Fibroblast of upper back skin (primary cell): ENCODE data around the gene LZTFL1.

Experiments used
- DNase-seq: peaks from one replicate; pipeline ENCODE4 v3.0.0-alpha.2; 2013

Gene LZTFL1

GRCh38 chr3:45785605-45786150, 56.2 kb downstream of the LZTFL1 start:
- no peak for DNase-seq

- no peak for DNase-seq
Measured at GRCh38 chr3:45783667-45784066, 58.3 kb downstream of the LZTFL1 start.

GRCh38 chr3:45782381-45782780, 59.5 kb downstream of the LZTFL1 start:
- DNase-seq = no peak

- DNase-seq = no peak
Measured at GRCh38 chr3:45781841-45782240, 60.1 kb downstream of the LZTFL1 start.

GRCh38 chr3:45781271-45781670, 60.6 kb downstream of the LZTFL1 start:
- no peak for DNase-seq

- no peak for DNase-seq
Measured at GRCh38 chr3:45779746-45780735, 61.9 kb downstream of the LZTFL1 start.

GRCh38 chr3:45778761-45779201, 63.1 kb downstream of the LZTFL1 start:
- DNase-seq = no peak

GRCh38 chr3:45777746-45778386, 64.1 kb downstream of the LZTFL1 start:
- DNase-seq = no peak

GRCh38 chr3:45777111-45777745, 64.7 kb downstream of the LZTFL1 start:
- DNase-seq = no peak

GRCh38 chr3:45776611-45777010, 65.3 kb downstream of the LZTFL1 start:
- DNase-seq = no peak

GRCh38 chr3:45776301-45776595, 65.7 kb downstream of the LZTFL1 start:
- DNase-seq = no peak

- no peak for DNase-seq
Measured at GRCh38 chr3:45775571-45776300, 66.2 kb downstream of the LZTFL1 start.

- no peak for DNase-seq
Measured at GRCh38 chr3:45774581-45775521, 67.1 kb downstream of the LZTFL1 start.

GRCh38 chr3:45773714-45774449, 68.0 kb downstream of the LZTFL1 start:
- no peak for DNase-seq
